Measurements from ENCODE around the gene FNIP2. TPM values are rescaled to one million over a fixed set of nuclear protein-coding genes. Genes with fewer than 3 reads are reported as not detected.

The FNIP2 gene
- total and polyA plus RNA-seq, 9 of the 15 experiments (the other 6 are each of a cell fraction or from before 2014, with no cell fraction given), result 1.7 to 15.5 (median 8.3) TPM

DNA sequence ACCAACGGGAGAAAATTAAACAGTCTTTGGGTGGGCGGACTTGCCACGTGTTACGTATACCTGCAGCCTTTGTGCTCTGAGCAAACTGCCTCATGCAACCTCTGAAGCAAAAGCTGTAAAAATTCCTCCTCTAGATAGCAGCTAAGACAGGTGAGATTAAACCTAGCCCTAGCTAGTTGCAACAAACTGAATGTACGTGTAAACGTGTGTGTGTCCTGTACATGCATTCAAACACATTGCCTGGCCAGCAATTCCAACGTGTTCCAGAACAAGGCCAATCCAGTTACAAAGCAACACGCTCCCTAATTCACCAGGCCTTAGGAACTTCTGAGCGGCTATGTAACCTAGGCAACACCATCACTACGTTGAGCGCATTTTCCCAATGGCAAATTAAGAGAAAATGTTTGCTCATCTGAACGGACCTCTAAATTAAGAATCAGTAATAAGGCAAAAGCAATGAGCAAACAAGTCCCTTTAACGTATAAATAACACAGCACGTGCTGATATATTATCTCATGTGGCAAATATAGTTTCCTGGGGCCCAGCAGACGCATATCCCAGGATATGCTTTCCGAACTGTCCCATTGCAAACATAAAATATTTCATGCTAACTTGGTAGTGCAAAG lies 46.4 kb upstream of the FNIP2 start (continued):
- TF ChIP-seq, protein P1, sequence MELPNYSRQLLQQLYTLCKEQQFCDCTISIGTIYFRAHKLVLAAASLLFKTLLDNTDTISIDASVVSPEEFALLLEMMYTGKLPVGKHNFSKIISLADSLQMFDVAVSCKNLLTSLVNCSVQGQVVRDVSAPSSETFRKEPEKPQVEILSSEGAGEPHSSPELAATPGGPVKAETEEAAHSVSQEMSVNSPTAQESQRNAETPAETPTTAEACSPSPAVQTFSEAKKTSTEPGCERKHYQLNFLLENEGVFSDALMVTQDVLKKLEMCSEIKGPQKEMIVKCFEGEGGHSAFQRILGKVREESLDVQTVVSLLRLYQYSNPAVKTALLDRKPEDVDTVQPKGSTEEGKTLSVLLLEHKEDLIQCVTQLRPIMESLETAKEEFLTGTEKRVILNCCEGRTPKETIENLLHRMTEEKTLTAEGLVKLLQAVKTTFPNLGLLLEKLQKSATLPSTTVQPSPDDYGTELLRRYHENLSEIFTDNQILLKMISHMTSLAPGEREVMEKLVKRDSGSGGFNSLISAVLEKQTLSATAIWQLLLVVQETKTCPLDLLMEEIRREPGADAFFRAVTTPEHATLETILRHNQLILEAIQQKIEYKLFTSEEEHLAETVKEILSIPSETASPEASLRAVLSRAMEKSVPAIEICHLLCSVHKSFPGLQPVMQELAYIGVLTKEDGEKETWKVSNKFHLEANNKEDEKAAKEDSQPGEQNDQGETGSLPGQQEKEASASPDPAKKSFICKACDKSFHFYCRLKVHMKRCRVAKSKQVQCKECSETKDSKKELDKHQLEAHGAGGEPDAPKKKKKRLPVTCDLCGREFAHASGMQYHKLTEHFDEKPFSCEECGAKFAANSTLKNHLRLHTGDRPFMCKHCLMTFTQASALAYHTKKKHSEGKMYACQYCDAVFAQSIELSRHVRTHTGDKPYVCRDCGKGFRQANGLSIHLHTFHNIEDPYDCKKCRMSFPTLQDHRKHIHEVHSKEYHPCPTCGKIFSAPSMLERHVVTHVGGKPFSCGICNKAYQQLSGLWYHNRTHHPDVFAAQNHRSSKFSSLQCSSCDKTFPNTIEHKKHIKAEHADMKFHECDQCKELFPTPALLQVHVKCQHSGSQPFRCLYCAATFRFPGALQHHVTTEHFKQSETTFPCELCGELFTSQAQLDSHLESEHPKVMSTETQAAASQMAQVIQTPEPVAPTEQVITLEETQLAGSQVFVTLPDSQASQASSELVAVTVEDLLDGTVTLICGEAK (IDR thresholded peaks at IDR 0.05), result no peak
- TF ChIP-seq, protein P1 (CRISPR knock-in tag; IDR thresholded peaks at IDR 0.05), result no peak
- TF ChIP-seq RAD21 (CRISPR knock-in tag; conservative IDR thresholded peaks at IDR 0.05 in 1 of 2, IDR thresholded peaks at IDR 0.05 in 1 of 2) (no peak), SMAD2 (IDR thresholded peaks at IDR 0.05; ENCODE audit: low read depth, low read length) (no peak), ADNP (tag; IDR thresholded peaks at IDR 0.05) (no peak), SIRT6 (IDR thresholded peaks at IDR 0.05; ENCODE audit: low read depth, low read length) (no peak)
- TF ChIP-seq, protein P2, sequence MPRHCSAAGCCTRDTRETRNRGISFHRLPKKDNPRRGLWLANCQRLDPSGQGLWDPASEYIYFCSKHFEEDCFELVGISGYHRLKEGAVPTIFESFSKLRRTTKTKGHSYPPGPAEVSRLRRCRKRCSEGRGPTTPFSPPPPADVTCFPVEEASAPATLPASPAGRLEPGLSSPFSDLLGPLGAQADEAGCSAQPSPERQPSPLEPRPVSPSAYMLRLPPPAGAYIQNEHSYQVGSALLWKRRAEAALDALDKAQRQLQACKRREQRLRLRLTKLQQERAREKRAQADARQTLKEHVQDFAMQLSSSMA (CRISPR knock-in tag; IDR thresholded peaks at IDR 0.05), result no peak

Measured in K562 (cell line).